Stimulated activated CD4-positive, alpha-beta T cell treated with anti-CD3 and anti-CD28 coated beads, Interleukin-1b, Interleukin-23, amount 100 ng/mL, for 4 hours (primary cell): Measurements from ENCODE around the gene ITGAL.

ENCODE experiments used
- DNase-seq, 2 donors: peaks; one replicate each; pipeline ENCODE4 v3.0.0-alpha.2; 2020; ENCODE audit warnings: low read depth in 2 of 2

ITGAL gene

DNA sequence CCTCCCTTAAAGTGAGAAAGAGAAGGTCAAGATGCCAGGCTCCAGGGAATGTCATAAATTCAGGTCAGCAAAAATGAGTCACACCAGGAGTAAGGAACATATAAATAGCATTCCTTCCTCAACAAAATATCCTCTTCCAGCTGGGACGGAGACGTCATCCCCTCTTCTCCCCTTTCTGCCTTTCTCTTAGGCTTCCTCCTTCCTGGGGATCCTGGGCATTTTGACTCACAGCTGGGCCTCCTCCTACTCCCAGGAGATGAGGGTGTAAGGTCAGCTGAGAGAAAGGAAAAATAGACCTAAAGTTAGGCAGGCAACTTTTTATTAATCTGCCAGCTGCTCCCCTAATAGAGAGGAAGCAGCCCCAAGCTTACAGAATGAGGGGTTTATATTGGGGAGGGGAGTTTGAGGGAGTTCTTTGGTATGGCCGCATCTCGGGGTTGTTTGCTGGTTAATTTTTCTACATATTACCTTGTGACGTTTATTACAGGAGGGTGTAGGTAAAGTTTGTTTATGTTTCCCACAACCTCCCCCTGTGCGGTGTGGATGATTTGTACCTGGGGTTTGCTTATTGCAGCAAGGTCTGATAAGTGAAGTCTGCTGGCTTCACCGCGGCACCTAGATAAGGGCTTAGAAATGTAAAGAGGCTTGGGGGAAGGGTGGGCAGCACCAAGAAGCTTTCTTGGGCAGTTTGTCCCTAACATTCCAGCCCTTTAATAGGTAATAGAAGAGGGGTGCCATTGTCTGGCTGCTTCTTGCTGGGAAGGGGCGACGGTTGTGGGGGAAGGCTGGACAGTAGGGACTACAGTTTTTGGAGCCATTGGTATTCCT, 69.2 kb downstream of the ITGAL start:
- DNase-seq = no peak

- DNase-seq = no peak
Measured at GRCh38 chr16:30543067-30543466, 70.5 kb downstream of the ITGAL start.

DNA sequence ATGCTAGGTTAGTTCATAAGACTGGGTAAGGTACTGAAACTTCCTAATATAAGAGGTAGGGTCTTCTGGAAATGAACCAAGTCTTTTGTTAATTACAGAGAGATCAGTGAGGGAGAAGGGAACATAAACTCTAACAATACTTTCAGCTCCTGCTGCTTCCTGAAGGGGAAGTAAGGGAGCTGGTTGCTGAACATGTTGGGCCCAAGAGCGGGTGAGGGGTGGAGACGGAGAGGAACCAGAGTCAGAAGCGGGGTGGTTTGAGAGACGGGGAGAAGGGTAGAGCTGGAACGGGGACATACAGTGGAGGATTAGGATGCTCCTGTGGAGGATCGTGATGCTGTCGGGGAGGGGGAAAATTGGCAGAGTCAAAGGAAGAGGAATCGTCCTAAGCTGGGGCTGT, 73.6 kb downstream of the ITGAL start:
- DNase-seq = no peak

- DNase-seq = no peak
Measured at GRCh38 chr16:30548416-30549253, 76.1 kb downstream of the ITGAL start.

DNA sequence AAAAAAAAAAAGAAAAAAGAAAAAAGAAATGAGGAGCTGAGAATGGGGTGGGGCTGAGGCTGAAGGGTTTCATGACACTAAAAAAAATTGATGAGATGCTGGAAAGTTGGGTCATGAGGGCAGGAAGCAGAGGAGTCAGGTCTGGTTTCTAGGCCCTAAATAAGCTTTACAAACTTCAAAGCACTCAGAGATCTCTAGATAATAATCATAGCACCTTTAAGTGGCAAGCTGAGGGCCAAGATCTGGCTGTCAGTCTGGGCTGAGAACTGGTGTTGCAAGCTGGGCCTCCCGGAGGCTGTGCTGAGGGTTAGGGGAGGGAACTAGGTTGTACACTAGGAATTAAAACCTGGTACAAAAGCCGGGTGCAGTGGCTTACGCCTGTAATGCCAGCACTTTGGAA, 79.2 kb downstream of the ITGAL start:
- DNase-seq = peak in 1 of 2 donors; percentile 33

DNA sequence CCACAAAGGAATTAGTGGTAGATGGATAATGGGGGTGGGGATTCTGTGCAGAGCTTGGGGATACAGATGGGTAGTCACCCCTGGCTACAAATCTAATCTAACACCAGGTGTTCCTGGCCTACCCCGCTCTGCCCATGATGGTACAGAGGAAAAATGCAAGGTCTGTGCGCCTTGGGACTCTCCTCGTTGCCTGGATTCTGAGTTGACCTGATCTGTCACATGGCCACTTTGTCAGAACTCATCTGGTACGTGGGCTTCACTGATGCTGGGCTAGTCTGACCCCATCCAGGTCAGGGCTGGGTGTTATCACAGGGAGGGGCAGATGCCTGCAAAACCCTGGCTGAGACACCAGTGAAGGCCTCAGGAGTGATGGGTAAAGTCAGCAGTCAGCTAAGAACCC, 80.4 kb downstream of the ITGAL start:
- DNase-seq = no peak

GRCh38 chr16:30553393-30553899, 80.9 kb downstream of the ITGAL start:
- DNase-seq = no peak

GRCh38 chr16:30554557-30555314, 82.2 kb downstream of the ITGAL start:
- no peak for DNase-seq

DNA sequence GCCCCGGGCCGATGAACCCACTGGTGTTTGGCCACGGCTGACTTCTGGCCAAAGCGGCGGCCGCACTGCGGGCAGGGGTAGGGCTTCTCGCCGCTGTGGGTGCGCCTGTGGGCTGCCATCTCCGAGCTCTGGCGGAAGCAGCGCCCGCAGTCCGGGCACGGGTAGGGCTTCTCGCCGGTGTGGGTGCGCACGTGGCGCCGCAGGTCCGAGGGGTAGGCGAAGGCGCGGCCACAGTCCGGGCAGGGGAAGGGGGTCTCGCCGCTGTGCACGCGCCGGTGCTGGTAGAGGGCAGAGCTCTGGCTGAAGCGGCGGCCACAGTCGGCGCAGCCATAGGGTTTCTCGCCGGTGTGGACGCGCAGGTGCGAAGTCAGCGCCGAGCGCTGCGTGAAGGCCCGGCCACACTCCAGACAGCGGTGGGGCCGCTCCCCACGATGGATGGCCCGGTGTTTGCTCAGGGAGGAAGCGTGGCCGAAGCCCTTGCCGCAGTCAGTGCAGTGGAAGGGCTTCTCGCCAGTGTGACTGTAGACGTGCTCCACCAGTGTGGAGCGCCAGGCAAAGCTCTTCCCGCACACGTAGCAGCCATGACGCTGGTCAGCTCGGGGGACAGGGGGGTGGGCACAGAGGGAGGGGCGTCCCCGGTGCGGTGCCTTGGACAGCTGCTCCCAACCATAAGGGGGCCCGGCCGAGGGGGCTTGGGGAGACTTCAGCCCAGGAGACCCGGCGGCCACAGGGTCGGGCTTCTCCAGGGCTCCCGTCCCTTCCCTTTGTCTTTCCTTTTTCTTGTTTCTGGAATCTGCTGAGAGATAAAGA, 83.0 kb downstream of the ITGAL start:
- no peak for DNase-seq

GRCh38 chr16:30556125-30556473, 83.6 kb downstream of the ITGAL start:
- DNase-seq = no peak

GRCh38 chr16:30557707-30557956, 85.1 kb downstream of the ITGAL start:
- DNase-seq = no peak

GRCh38 chr16:30557957-30558788, 85.6 kb downstream of the ITGAL start, which contains the start of gene ZNF764:
TSS of gene ZNF764 (minus strand) at chr16:30558374. CDS start at chr16:30558182, 192 bp downstream.
- peak; percentile 90 to 92 for DNase-seq

DNA sequence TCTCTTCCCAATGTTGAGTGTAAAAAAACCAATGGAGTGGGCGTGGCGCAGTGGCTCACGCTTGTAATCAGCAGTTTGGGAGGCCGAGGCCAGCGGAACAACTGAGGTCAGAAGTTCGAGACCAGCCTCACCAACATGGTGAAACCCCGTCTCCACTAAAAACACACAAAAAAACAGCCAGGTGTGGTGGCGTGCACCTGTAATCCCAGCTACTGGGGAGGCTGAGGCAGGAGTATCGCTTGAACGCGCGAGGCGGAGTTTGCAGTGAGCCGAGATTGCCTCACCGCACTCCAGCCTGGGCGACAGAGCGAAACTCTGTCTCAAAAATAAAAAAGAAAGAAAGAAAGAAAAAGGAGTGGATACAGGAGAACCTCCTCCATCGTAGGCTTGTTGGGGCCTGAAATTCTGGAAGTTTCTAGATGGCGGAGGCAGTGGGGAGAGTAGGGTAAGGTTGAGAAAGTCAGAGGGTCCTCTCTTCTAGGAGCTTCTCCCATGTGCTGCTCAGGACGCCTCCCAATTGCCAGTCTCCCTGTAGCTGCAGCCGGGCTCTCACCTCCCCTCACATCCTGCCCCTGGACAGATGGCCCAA, 86.3 kb downstream of the ITGAL start:
- DNase-seq = no peak

DNA sequence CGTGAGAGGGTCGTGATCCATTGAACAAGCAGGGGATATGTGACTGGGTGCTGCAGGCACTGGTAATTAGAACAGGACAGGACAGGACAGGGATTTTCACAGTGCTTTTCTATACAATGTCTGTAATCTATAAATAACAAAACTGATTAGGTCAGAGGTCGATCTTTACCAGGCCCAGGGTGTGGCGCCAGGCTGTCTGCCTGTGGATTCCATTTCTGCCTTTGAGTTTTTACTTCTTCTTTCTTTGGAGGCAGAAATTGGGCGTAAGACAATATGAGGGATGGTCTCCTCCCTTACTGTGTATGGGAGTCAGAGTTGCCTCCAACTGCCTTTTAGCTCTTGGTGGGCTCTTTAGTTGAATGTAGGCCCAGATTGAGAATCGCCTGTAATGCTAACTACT, 87.1 kb downstream of the ITGAL start:
- no peak for DNase-seq

DNA sequence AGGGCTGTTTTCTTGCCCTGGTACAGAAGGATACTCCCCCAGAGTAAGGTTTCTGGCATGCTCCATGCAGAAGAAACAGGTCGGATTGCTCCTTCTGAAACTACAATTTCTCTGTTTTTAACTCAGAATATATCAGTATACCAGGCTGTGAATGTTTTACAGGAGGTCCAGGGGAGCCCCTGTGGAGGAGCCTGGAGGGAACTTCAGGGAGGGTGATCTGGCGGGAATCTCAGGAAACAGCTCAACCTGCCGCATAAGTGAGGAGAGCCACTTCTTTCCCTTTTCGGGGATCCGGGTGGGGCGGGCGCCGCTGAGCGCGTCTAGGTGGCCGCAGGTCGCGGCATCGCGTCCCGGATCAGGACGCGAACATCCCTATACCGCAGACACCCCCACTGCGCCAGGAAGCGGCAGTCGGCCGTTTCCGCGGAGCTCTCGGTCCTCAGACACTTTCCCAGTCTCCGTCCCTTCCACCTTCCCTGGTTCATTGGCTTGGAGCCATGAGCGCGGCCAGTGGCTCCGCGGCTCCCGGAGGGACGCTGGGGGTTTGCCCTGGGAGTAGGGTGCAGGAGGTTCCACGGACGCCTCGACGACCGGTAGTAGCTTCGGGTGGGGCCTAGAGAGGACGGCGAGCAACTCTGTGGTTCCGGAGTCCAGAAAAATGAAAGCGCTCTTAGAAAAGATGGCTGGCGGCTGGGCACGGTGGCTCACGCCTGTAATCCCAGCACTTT, 88.7 kb downstream of the ITGAL start:
- DNase-seq = no peak

DNA sequence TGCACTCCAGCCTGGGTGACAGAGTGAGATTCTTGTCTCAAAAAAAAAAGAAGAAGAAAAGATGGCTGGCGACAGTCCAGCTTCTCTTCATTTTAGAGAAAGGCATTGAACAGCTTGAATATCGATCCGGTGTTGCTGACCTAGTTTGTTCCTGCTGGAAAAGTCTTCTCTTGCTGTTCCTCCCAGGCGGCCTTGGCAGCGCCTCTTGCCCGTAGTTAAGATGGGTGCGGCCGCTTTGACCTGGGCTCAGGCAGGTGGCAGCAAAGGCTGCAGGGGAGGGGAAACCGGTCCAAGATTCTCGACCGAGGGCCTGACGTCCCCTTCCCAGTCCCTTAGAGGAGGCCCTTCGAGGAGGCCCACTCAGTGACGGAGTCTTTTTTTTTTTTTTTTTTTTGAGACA, 89.5 kb downstream of the ITGAL start:
- no peak for DNase-seq

DNA sequence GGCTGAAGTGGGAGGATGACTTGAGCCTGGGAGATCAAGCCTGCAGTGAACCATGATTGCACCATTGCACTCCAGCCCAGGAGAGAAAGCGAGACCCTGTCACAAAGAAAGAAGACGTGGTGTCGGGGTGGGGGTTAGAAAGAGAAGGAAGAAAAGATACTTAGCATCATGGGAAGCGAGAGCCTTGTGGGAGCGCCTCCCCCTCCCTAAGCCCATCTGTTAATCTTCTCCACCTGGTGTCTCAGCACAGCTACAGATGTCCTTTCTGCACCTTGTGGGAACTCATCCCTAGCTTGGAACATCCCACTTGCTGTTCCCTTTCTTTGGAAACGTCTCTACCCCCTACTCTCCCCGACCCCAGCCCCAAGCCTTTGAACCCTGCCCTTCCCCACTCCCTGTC, 93.0 kb downstream of the ITGAL start:
- no peak for DNase-seq

DNA sequence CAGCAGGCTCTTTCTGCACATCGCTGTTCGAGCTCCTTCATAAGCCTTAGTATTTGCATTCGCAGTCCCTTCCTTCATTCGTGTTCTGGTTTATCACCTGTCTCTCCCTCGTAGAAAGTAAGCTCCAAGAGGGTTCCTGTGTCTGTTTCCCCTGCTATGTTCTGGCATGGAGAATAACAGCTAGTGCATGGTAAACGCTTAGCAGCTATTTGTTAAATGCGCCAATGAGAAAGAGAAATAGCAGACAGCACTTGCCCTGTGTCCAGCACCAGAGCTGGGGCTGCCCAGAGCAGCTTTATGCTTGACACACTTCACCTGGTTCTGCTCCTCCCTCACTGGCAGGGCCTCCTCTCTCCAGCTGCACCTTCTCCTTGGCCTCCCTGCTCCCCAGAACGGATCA, 93.4 kb downstream of the ITGAL start:
- no peak for DNase-seq

GRCh38 chr16:30566531-30566930, 94.0 kb downstream of the ITGAL start:
- DNase-seq = no peak
